Ovary (tissue), 9 donors: ENCODE measurements around the gene CRHR1. TPM values are rescaled to one million over a fixed set of nuclear protein-coding genes. Genes with fewer than 3 reads are reported as not detected.

Experiments
- DNase-seq, 5 donors: peaks; one replicate each; pipeline ENCODE4 v3.0.0-alpha.2; 2019 to 2020
- H3K27ac ChIP-seq, 2 donors: fragments of 200-600 bp; one replicate each; pipeline versions ENCODE4 v1.5.1 to v1.8.0; 2019 to 2022
- H3K27me3 ChIP-seq: fragments of 200-600 bp; one replicate; pipeline ENCODE4 v1.8.0; 2022
- H3K36me3 ChIP-seq: fragments of 200-600 bp; sonication (generic); one replicate; pipeline ENCODE4 v1.5.1; 2019
- H3K4me1 ChIP-seq: one replicate; pipeline ENCODE4 v1.8.1; 2013; ENCODE audit warnings: mild to moderate bottlenecking, moderate library complexity; ENCODE audit not compliant: insufficient read depth
- H3K4me3 ChIP-seq: fragments of 200-600 bp; sonication (generic); one replicate; pipeline ENCODE4 v1.5.1; 2017
- H3K9me3 ChIP-seq, 2 donors: fragments of 200-600 bp in 1 of 2; sonication (generic) in 1 of 2; one replicate each; pipeline versions ENCODE4 v1.5.1 to v1.8.1; 2013 to 2019; ENCODE audit warnings: mild to moderate bottlenecking in 1 of 2, moderate library complexity in 1 of 2
- CTCF ChIP-seq, 3 donors: fragments of 450-650 bp in 2 of 3; fragments of 200-600 bp in 1 of 3; IDR thresholded peaks; one replicate each; pipeline versions ENCODE4 v1.5.1 to v1.8.0; 2016 to 2022; ENCODE audit warnings: antibody characterized with exemption in 3 of 3, mild to moderate bottlenecking in 1 of 3
- EP300 ChIP-seq: sonication (generic); formaldehyde crosslinking; IDR thresholded peaks from one replicate; pipeline ENCODE4 v1.6.1; 2017; ENCODE audit warnings: antibody characterized with exemption
- POLR2A ChIP-seq: fragments of 450-650 bp; IDR thresholded peaks from one replicate; pipeline ENCODE4 v1.6.1; 2017; ENCODE audit warnings: antibody characterized with exemption, mild to moderate bottlenecking, moderate library complexity
- WGBS, 3 donors: extraction: QIAGEN DNeasy Blood & Tissue Kit in 1 of 3; methylation state at CpG; one replicate each; pipeline versions ENCODE4 v1.1.5 to v1.1.7; 2013 to 2017; 5-methylcytosine and 5-hydroxymethylcytosine counted together
- intact Hi-C, 4 donors: fragments of 100-400 bp; cut with DNase I; formaldehyde crosslinking; loops; one replicate each; pipeline versions ENCODE4 v1.11.0 to v1.15.1; 2022 to 2023
- polyA plus RNA-seq, 2 donors: library from polyadenylated mRNA; stranded (reverse); fragments of 200-250 nt in 1 of 2; fragments of 350-450 nt in 1 of 2; fragmentation: Illumina TruSeq in 1 of 2; extraction: RNeasy Lipid Tissue Mini Kit (QIAGEN cat#74804) in 1 of 2; gene quantifications; one replicate each; pipeline ENCODE4 v1.2.3, GENCODE V29; 2013 to 2014
- total RNA-seq, 7 donors: library from RNA; depleted of rRNA in 2 of 7; stranded (reverse); fragments of >200 nt in 2 of 7; fragmentation: NEBNext Ultra II Directional in 3 of 7; extraction: Animal tissue kit (Norgen Biotek cat#: 25700) in 3 of 7; gene quantifications; one replicate each; pipeline versions ENCODE4 v1.1.0 to v1.2.4, GENCODE V29; 2016 to 2023
- donor health status: DM: no; HTN: no; CAD: no; lungs with moderate emphysema.
- donor health status: DM: no; HTN: no; CAD: no.
- donor health status: Bipolar disorder and iron deficiency.
- donor health status: DM: yes; HTN: yes; CAD: no.
- donor health status: DM: no; HTN: no; CAD: no.
- donor health status: DM: yes; HTN: yes; CAD: no.

CRHR1 gene
- total and polyA plus RNA-seq, 9 donors: 0.10 to 1.4 (median 0.33) TPM; not detected in 2

- TF ChIP-seq EP300 (no peak), CTCF (IDR thresholded peaks at IDR 0.05) (no peak), POLR2A (no peak)
- DNase-seq: no peak
- intact Hi-C loops: no loop called here
- H3K4me3 ChIP-seq: no peak overlapping the region
- H3K27ac ChIP-seq: no peak overlapping the region
- WGBS, 3 donors: 85 to 92% (median 88%) methylated on average over 4 of the region's 4 CpGs
- H3K27me3 ChIP-seq: no peaks in the 10 kb centered on the region
- no peaks in the 10 kb centered on the region for H3K9me3 ChIP-seq
- no peaks in the 10 kb centered on the region for H3K36me3 ChIP-seq
- H3K4me1 ChIP-seq: no peaks in the 10 kb centered on the region
Observed at GRCh38 chr17:45843722-45844121, 59.6 kb downstream of the CRHR1 start.

GRCh38 chr17:45844695-45845375 lies 60.7 kb downstream of the CRHR1 start, which contains the start of gene SPPL2C:
Gene SPPL2C (plus strand): TSS chr17:45844881. CDS start chr17:45844907, 26 bp downstream.
- H3K9me3 ChIP-seq: no peaks in the 10 kb centered on the region
- 78 to 83% (median 80%) methylated on average over 23 to 25 of the region's 25 CpGs for WGBS, 3 donors
- no peak for TF ChIP-seq POLR2A
- no peak for TF ChIP-seq CTCF (IDR thresholded peaks at IDR 0.05)
- no peak for TF ChIP-seq EP300
- no peak within 1 kb of the TSS for H3K27ac ChIP-seq
- intact Hi-C loops: no loop called here
- no peak within 1 kb of the TSS for H3K4me3 ChIP-seq
- H3K27me3 ChIP-seq: no peaks in the 10 kb centered on the region
- no peaks in the 10 kb centered on the region for H3K4me1 ChIP-seq
- DNase-seq: no peak
- no peaks in the 10 kb centered on the region for H3K36me3 ChIP-seq

GRCh38 chr17:45845376-45846185 lies 61.5 kb downstream of the CRHR1 start:
- 88 to 90% (median 89%) methylated on average over 35 of the region's 35 CpGs for WGBS, 3 donors
- H3K27ac ChIP-seq: no peak overlapping the region
- no peaks in the 10 kb centered on the region for H3K9me3 ChIP-seq
- no peak for TF ChIP-seq EP300
- no peak for TF ChIP-seq CTCF (IDR thresholded peaks at IDR 0.05)
- TF ChIP-seq POLR2A: no peak
- no peak overlapping the region for H3K4me3 ChIP-seq
- DNase-seq: no peak
- intact Hi-C loops: no loop called here
- no peaks in the 10 kb centered on the region for H3K4me1 ChIP-seq
- no peaks in the 10 kb centered on the region for H3K36me3 ChIP-seq
- H3K27me3 ChIP-seq: no peaks in the 10 kb centered on the region

- WGBS, 3 donors: 85 to 92% (median 90%) methylated on average over 10 of the region's 10 CpGs
- Histone ChIP-seq H3K27me3 (no peaks in the 10 kb centered on the region), H3K9me3 (no peaks in the 10 kb centered on the region), H3K36me3 (no peaks in the 10 kb centered on the region), H3K27ac (no peak overlapping the region), H3K4me1 (no peaks in the 10 kb centered on the region), H3K4me3 (no peak overlapping the region)
- no peak for DNase-seq
- intact Hi-C loops: no loop called here
- TF ChIP-seq EP300: no peak
- no peak for TF ChIP-seq CTCF (IDR thresholded peaks at IDR 0.05)
- no peak for TF ChIP-seq POLR2A
Observed at GRCh38 chr17:45846223-45846622, 62.1 kb downstream of the CRHR1 start.
